Fibroblast of lung (primary cell): ENCODE measurements around the gene NXPH4. TPM values are rescaled to one million over a fixed set of nuclear protein-coding genes. Genes with fewer than 3 reads are reported as not detected.

Experiments
- DNase-seq, 2 donors: peaks; one replicate each; pipeline versions ENCODE4 v3.0.0 to v3.0.0-alpha.2; 2010; ENCODE audit warnings: low read depth in 2 of 2
- H2AFZ ChIP-seq: 2 replicates; pipeline ENCODE4 v1.5.1; 2012; ENCODE audit warnings: low read length, control low read depth, inconsistent platforms
- H3K27ac ChIP-seq: 2 replicates; pipeline ENCODE4 v1.5.1; 2011; ENCODE audit warnings: low read length, control low read depth; ENCODE audit not compliant: insufficient read depth
- H3K27me3 ChIP-seq: 2 replicates; pipeline ENCODE4 v1.5.1; 2011; ENCODE audit warnings: mild to moderate bottlenecking, low read length; ENCODE audit not compliant: control insufficient read depth, insufficient read depth
- H3K36me3 ChIP-seq: 2 replicates; pipeline ENCODE4 v1.5.1; 2011; ENCODE audit warnings: low read length; ENCODE audit not compliant: control insufficient read depth, insufficient read depth
- H3K4me1 ChIP-seq: 2 replicates; pipeline ENCODE4 v1.5.1; 2011; ENCODE audit warnings: low read length; ENCODE audit not compliant: control insufficient read depth, insufficient read depth; ENCODE audit errors: extremely low read depth
- H3K4me2 ChIP-seq: 2 replicates; pipeline ENCODE4 v1.5.1; 2011; ENCODE audit warnings: low read length, control low read depth; ENCODE audit not compliant: insufficient read depth; ENCODE audit errors: extremely low read depth
- H3K4me3 ChIP-seq, 4 experiments: fragments of 200-600 bp in 1 of 4; sonication (generic) in 1 of 4; replicated peaks in 1 of 4; 2 replicates each; pipeline ENCODE4 v1.5.1; 2011 to 2016; ENCODE audit warnings: low read length in 4 of 4, low read depth in 3 of 4, mild to moderate bottlenecking in 3 of 4, control low read depth in 2 of 4, inconsistent platforms in 1 of 4, mixed read lengths in 1 of 4; ENCODE audit not compliant: insufficient read depth in 1 of 4; ENCODE audit errors: control extremely low read depth in 1 of 4
- H3K79me2 ChIP-seq: 2 replicates; pipeline ENCODE4 v1.5.1; 2012; ENCODE audit warnings: mild to moderate bottlenecking, low read length, inconsistent platforms; ENCODE audit not compliant: control insufficient read depth, insufficient read depth
- H3K9ac ChIP-seq: 2 replicates; pipeline ENCODE4 v1.5.1; 2011; ENCODE audit warnings: mild to moderate bottlenecking, low read length, control low read depth; ENCODE audit not compliant: insufficient read depth
- H3K9me3 ChIP-seq: 2 replicates; pipeline ENCODE4 v1.5.1; 2012; ENCODE audit warnings: low read depth, low read length; ENCODE audit not compliant: control insufficient read depth, insufficient read depth
- H4K20me1 ChIP-seq: 2 replicates; pipeline ENCODE4 v1.5.1; 2011; ENCODE audit warnings: low read length; ENCODE audit not compliant: control insufficient read depth, insufficient read depth; ENCODE audit errors: extremely low read depth
- EZH2 ChIP-seq: IDR thresholded peaks from 2 replicates; pipeline ENCODE4 v1.5.1; 2012; ENCODE audit warnings: low read length, control low read depth, mild to moderate bottlenecking; ENCODE audit errors: missing control alignments
- polyA plus RNA-seq, 2 donors: library from polyadenylated mRNA; depleted of rRNA in 1 of 2; stranded (reverse) in 1 of 2; unstranded in 1 of 2; fragments of >200 nt; gene quantifications; 2 replicates each; pipeline ENCODE4 v1.2.1, GENCODE V29; 2011 to 2012; ENCODE audit warnings: missing spikeins in 1 of 2
- total RNA-seq: library from RNA; depleted of rRNA; stranded (reverse); fragments of >200 nt; gene quantifications from 2 replicates; pipeline ENCODE4 v1.2.1, GENCODE V29; 2014
- TF ChIP-seq, protein P1 (sequence below), 2 donors: IDR thresholded peaks in 1 of 2; conservative IDR thresholded peaks in 1 of 2; 1 replicate in 1 of 2; 2 replicates in 1 of 2; pipeline ENCODE4 v1.5.1; 2011 to 2012; ENCODE audit warnings: low read length in 2 of 2, control low read depth in 1 of 2, inconsistent platforms in 1 of 2, low read depth in 1 of 2, mild to moderate bottlenecking in 1 of 2

NXPH4 gene
- total and polyA plus RNA-seq, 2 donors (not counting 1 experiment from before 2014, with no cell fraction given), result 0.50 to 1.9 TPM

DNA sequence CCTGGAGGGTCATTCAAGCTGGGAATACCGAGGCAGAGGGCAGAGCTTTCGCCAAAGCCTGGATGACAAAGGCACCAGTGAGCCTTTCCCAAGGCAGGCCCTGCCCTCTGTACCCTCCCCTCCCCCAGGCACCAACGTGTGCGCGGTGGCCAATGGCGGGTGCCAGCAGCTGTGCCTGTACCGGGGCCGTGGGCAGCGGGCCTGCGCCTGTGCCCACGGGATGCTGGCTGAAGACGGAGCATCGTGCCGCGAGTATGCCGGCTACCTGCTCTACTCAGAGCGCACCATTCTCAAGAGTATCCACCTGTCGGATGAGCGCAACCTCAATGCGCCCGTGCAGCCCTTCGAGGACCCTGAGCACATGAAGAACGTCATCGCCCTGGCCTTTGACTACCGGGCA lies 31.2 kb upstream of the NXPH4 start:
- no peak overlapping the region for H3K27ac ChIP-seq
- no peaks in the 10 kb centered on the region for H3K9me3 ChIP-seq
- peaks cover 71% of the 10 kb centered on the region for H3K36me3 ChIP-seq
- H3K9ac ChIP-seq, result no peak overlapping the region
- no peak overlapping the region for H3K4me2 ChIP-seq
- no peak for DNase-seq
- no peak overlapping the region for H3K4me3 ChIP-seq
- H3K27me3 ChIP-seq, result no peaks in the 10 kb centered on the region
- peaks cover 5% of the 10 kb centered on the region for H3K4me1 ChIP-seq
- TF ChIP-seq, protein P1, sequence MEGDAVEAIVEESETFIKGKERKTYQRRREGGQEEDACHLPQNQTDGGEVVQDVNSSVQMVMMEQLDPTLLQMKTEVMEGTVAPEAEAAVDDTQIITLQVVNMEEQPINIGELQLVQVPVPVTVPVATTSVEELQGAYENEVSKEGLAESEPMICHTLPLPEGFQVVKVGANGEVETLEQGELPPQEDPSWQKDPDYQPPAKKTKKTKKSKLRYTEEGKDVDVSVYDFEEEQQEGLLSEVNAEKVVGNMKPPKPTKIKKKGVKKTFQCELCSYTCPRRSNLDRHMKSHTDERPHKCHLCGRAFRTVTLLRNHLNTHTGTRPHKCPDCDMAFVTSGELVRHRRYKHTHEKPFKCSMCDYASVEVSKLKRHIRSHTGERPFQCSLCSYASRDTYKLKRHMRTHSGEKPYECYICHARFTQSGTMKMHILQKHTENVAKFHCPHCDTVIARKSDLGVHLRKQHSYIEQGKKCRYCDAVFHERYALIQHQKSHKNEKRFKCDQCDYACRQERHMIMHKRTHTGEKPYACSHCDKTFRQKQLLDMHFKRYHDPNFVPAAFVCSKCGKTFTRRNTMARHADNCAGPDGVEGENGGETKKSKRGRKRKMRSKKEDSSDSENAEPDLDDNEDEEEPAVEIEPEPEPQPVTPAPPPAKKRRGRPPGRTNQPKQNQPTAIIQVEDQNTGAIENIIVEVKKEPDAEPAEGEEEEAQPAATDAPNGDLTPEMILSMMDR (conservative IDR thresholded peaks at IDR 0.05 in 1 of 2, IDR thresholded peaks at IDR 0.05 in 1 of 2; ENCODE audit: low read depth in 1 of 2, low read length in 2 of 2), result no peak
- TF ChIP-seq EZH2, result no peak
- no peak overlapping the region for H2AFZ ChIP-seq
- no peaks in the 10 kb centered on the region for H4K20me1 ChIP-seq
- no peaks in the 10 kb centered on the region for H3K79me2 ChIP-seq

DNA sequence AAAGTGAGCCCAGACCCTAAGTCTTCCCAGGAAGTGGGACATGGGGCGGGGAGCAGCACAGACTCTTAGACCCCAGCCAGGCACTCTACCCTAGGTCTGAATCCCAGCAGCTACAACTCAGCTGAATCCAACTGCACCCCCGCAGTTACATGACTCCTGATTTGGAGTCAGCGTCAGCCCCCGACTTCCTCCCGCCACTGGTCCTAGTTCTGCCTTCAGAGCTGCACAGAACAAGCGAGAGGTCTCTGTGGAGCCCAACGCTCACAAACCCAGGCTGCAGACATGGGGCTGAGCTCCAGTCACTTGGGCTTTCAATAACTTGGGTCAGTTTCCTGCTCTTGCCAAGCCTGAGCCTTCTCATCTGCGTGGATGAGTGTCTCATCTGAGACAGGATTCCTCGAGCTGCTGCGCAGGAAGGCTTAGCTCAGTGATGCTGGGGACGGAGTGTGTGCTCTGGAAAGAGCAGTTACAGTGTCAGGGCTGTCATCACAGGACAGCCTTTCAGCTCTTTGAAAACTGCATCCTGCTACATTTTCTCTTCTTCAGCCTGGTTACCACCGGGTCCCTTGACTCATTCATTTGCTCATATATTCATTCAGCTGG lies 30.6 kb upstream of the NXPH4 start:
- Histone ChIP-seq H3K4me1 (peaks cover 5% of the 10 kb centered on the region), H3K4me3 (no peak overlapping the region), H3K9me3 (no peaks in the 10 kb centered on the region), H3K27me3 (no peaks in the 10 kb centered on the region), H3K4me2 (no peak overlapping the region), H2AFZ (no peak overlapping the region), H4K20me1 (no peaks in the 10 kb centered on the region), H3K36me3 (peaks cover 71% of the 10 kb centered on the region), H3K79me2 (no peaks in the 10 kb centered on the region), H3K9ac (no peak overlapping the region), H3K27ac (no peak overlapping the region)
- TF ChIP-seq, protein P1 (conservative IDR thresholded peaks at IDR 0.05 in 1 of 2, IDR thresholded peaks at IDR 0.05 in 1 of 2; ENCODE audit: low read depth in 1 of 2, low read length in 2 of 2), result no peak
- no peak for TF ChIP-seq EZH2
- no peak for DNase-seq

DNA sequence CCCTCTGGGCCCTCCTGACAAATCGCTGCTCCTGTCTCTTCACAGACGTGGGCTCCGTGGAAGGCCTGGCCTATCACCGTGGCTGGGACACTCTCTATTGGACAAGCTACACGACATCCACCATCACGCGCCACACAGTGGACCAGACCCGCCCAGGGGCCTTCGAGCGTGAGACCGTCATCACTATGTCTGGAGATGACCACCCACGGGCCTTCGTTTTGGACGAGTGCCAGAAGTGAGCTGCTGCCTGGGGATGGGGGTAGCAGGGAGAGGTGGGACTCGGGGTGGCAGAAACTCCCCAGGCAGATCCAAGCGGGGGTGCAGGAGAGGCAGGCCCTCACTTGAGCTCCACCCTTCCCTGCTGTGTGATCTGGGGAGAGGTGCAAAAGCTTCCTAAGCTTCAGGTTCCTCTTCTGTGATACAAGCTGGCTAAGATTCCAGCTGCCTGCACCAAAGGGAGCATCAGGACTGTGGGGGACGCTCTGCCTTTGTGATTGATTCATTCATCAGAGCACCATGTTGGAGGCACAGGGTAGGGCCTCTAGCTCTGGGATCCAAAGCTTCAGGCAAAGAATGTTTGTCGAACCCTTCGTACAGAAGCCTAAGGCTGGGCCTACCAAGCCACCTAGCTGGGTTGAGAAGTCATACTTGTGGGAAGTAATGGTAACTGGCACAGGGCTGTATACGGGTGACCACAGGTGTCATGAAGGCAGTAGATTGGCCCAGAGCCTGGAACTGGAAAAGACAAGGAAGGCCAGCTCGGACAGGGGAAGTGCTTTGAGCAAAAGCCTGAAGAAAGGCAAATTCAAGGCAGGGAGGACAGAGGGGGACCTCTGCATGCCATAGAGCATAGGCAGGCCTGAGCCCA lies 29.1 kb upstream of the NXPH4 start:
- H3K4me2 ChIP-seq, result no peak overlapping the region
- H3K4me3 ChIP-seq, result no peak overlapping the region
- H3K36me3 ChIP-seq, result peaks cover 78% of the 10 kb centered on the region
- no peaks in the 10 kb centered on the region for H3K79me2 ChIP-seq
- H4K20me1 ChIP-seq, result no peaks in the 10 kb centered on the region
- no peaks in the 10 kb centered on the region for H3K27me3 ChIP-seq
- H3K27ac ChIP-seq, result no peak overlapping the region
- no peaks in the 10 kb centered on the region for H3K4me1 ChIP-seq
- no peak overlapping the region for H3K9ac ChIP-seq
- no peak for DNase-seq
- no peak overlapping the region for H2AFZ ChIP-seq
- TF ChIP-seq, protein P1 (conservative IDR thresholded peaks at IDR 0.05 in 1 of 2, IDR thresholded peaks at IDR 0.05 in 1 of 2; ENCODE audit: low read depth in 1 of 2, low read length in 2 of 2), result no peak
- no peak for TF ChIP-seq EZH2
- H3K9me3 ChIP-seq, result no peaks in the 10 kb centered on the region
